Dermis microvascular lymphatic vessel endothelial cell (primary cell): ENCODE measurements around the gene TAF1B. TPM values are rescaled to one million over a fixed set of nuclear protein-coding genes. Genes with fewer than 3 reads are reported as not detected.
A peak's percentile ranks its signal among the peaks of the same experiment; 100 is the strongest.

Experiments
- DNase-seq, 2 donors: peaks; one replicate each; pipeline versions ENCODE4 v3.0.0 to v3.0.0-alpha.2; 2010; ENCODE audit warnings: low read depth in 2 of 2
- total RNA-seq: library from RNA; depleted of rRNA; stranded (reverse); fragments of >200 nt; gene quantifications from 2 replicates; pipeline ENCODE4 v1.2.1, GENCODE V29; 2014

Gene TAF1B
- total RNA-seq, 1 donor from 2014 or later, result 25.7 TPM

- DNase-seq, result no peak
These were observed 94.7 kb downstream of the TAF1B start for GRCh38 chr2:9937968-9938367.

- no peak for DNase-seq
These were observed 96.6 kb downstream of the TAF1B start for GRCh38 chr2:9939587-9940485.

GRCh38 chr2:9941196-9941995 is 98.1 kb downstream of the TAF1B start:
- no peak for DNase-seq

- no peak for DNase-seq
These were observed 98.7 kb downstream of the TAF1B start for GRCh38 chr2:9941996-9942390.

- DNase-seq, result no peak
These were observed 101.1 kb downstream of the TAF1B start for GRCh38 chr2:9944330-9944758.

- no peak for DNase-seq
These were observed 102.3 kb downstream of the TAF1B start for GRCh38 chr2:9945596-9945995.

GRCh38 chr2:9946076-9946475 is 102.8 kb downstream of the TAF1B start:
- no peak for DNase-seq

GRCh38 chr2:9946818-9947217 is 103.5 kb downstream of the TAF1B start:
- DNase-seq, result no peak

- DNase-seq, result no peak
These were observed 105.4 kb downstream of the TAF1B start for GRCh38 chr2:9948721-9949120.

- peak in 1 of 2 donors; percentile 40 for DNase-seq
These were observed 106.1 kb downstream of the TAF1B start for GRCh38 chr2:9949239-9949991.

- DNase-seq, result no peak
These were observed 106.8 kb downstream of the TAF1B start for GRCh38 chr2:9949992-9950520.

- peak in 1 of 2 donors; percentile 33 for DNase-seq
These were observed 107.4 kb downstream of the TAF1B start for GRCh38 chr2:9950521-9951271.

GRCh38 chr2:9951272-9951521 is 107.9 kb downstream of the TAF1B start:
- no peak for DNase-seq

GRCh38 chr2:9951522-9952285 is 108.4 kb downstream of the TAF1B start, which contains the start of gene GRHL1:
TSS of gene GRHL1 (plus strand) at chr2:9951693. CDS start at chr2:9951834, 141 bp downstream.
- DNase-seq, result peak; percentile 76 to 94

GRCh38 chr2:9952286-9952737 is 109.0 kb downstream of the TAF1B start:
- DNase-seq, result no peak

- no peak for DNase-seq
These were observed 109.7 kb downstream of the TAF1B start for GRCh38 chr2:9952856-9953503.

- DNase-seq, result no peak
These were observed 110.9 kb downstream of the TAF1B start for GRCh38 chr2:9954136-9954535.

GRCh38 chr2:9958057-9958456 is 114.8 kb downstream of the TAF1B start:
- no peak for DNase-seq

- no peak for DNase-seq
These were observed 116.0 kb downstream of the TAF1B start for GRCh38 chr2:9959262-9959661.

GRCh38 chr2:9961013-9961412 is 117.7 kb downstream of the TAF1B start:
- no peak for DNase-seq
